Measurements from ENCODE around the gene ERICH4. TPM values are rescaled to one million over a fixed set of nuclear protein-coding genes. Genes with fewer than 3 reads are reported as not detected.

The ERICH4 gene
- total and polyA plus RNA-seq, 2 of the 4 experiments (the other 2 are of a cell fraction) = not detected

GRCh38 chr19:41420101-41420880, 22.7 kb upstream of the ERICH4 start:
- POLR2A ChIA-PET (ENCODE audit: unreplicated experiment) = no interaction called here
- Histone ChIP-seq H3K4me2 (ENCODE audit: low read depth, low read length) (no peak overlapping the region), H2BK120ac (ENCODE audit: low read depth, low read length) (no peak overlapping the region), H2BK20ac (ENCODE audit: low read depth, low read length) (no peak overlapping the region), H2BK5ac (ENCODE audit: low read depth, low read length, poor library complexity, severe bottlenecking) (no peak overlapping the region), H2BK15ac (ENCODE audit: low read depth, low read length) (no peak overlapping the region), H2AK5ac (ENCODE audit: low read depth, low read length) (no peak overlapping the region), H3K4me3 (ENCODE audit: insufficient read depth, low read depth, low read length) (no peak overlapping the region), H2AK9ac (replicated peaks; ENCODE audit: low read depth, low read length, poor library complexity) (no peak overlapping the region), H3K79me1 (ENCODE audit: low read depth in 1 of 2, low read length in 2 of 2) (no peaks in the 10 kb centered on the region), H3K27me3 (ENCODE audit: control insufficient read depth, insufficient read depth, low read length) (no peaks in the 10 kb centered on the region), H2AFZ (replicated peaks; ENCODE audit: low read length, poor library complexity) (no peak overlapping the region), H4K5ac (ENCODE audit: low read depth, low read length) (no peak overlapping the region), H3K56ac (ENCODE audit: extremely low read depth, insufficient read depth, low read length) (no peak overlapping the region), H3K18ac (ENCODE audit: low read depth, low read length) (no peak overlapping the region), H3K27ac (ENCODE audit: insufficient read depth, low read length) (no peak overlapping the region), H3K4me1 (ENCODE audit: control insufficient read depth, insufficient read depth, low read length) (no peaks in the 10 kb centered on the region), H4K20me1 (ENCODE audit: insufficient read depth, low read length) (no peaks in the 10 kb centered on the region), H3K14ac (replicated peaks; ENCODE audit: low read depth, low read length) (no peak overlapping the region), H3K4ac (ENCODE audit: low read depth, low read length) (no peak overlapping the region), H4K8ac (ENCODE audit: low read depth in 2 of 2, low read length in 2 of 2) (no peak overlapping the region), H3K9me3 (ENCODE audit: control insufficient read depth, insufficient read depth, low read length) (no peaks in the 10 kb centered on the region), H3K23ac (ENCODE audit: low read depth, low read length) (no peak overlapping the region), H3K9me1 (ENCODE audit: insufficient read depth, low read length) (no peaks in the 10 kb centered on the region; the same call in 1 of the 2 replicates), H3K9ac (ENCODE audit: low read depth, low read length) (no peak overlapping the region), H4K91ac (ENCODE audit: insufficient read depth, low read depth, low read length) (no peak overlapping the region), H3K36me3 (ENCODE audit: control insufficient read depth, insufficient read depth, low read length) (peaks cover 56% of the 10 kb centered on the region)
- dilution Hi-C loops (cut with HindIII; ENCODE audit: low sequenced_read_pairs, unreplicated experiment) = no loop called here
- WGBS, 2 experiments (ENCODE audit: extremely low coverage in 2 of 2, insufficient read length in 1 of 2) = 93% methylated on average over 3 of the region's 8 CpGs; no CpG with 5 or more reads in 1 of the 2 experiments
- intact Hi-C loops (cut with micrococcal nuclease) = loop anchor here (10.0 kb wide), 1 partner anchor 215 kb away; no protein-coding TSS in a partner anchor
- BruUV-seq (replicated peaks) = no TSS peak
- ATAC-seq (ENCODE audit: low read depth) (no peak), DNase-seq (no peak)
- in situ Hi-C loops (cut with MboI; ENCODE audit: low sequenced_read_pairs) = no loop called here
- CTCF ChIA-PET = no interaction called here
- TF ChIP-seq MXI1 (IDR thresholded peaks at IDR 0.05; ENCODE audit: borderline replicate concordance, low read depth, low read length) (no peak), NFE2L2 (IDR thresholded peaks at IDR 0.05; ENCODE audit: low read depth, low read length) (no peak), RFX5 (IDR thresholded peaks at IDR 0.05; ENCODE audit: low read depth, low read length) (no peak), CEBPB (IDR thresholded peaks at IDR 0.05; ENCODE audit: low read depth, low read length) (no peak), USF2 (IDR thresholded peaks at IDR 0.05; ENCODE audit: low read depth, low read length) (no peak), MAZ (IDR thresholded peaks at IDR 0.05; ENCODE audit: borderline replicate concordance, low read depth, low read length) (no peak), RAD21 (IDR thresholded peaks at IDR 0.05; ENCODE audit: low read length) (no peak), CHD1 (IDR thresholded peaks at IDR 0.05; ENCODE audit: low read depth, low read length) (no peak), POLR2A (IDR thresholded peaks at IDR 0.05; ENCODE audit: low read depth, low read length) (no peak), BHLHE40 (IDR thresholded peaks at IDR 0.05; ENCODE audit: low read depth, low read length) (no peak), CTCF (conservative IDR thresholded peaks at IDR 0.05; ENCODE audit: low read depth, low read length) (no peak), ELK1 (IDR thresholded peaks at IDR 0.05; ENCODE audit: borderline replicate concordance, low read depth, low read length) (no peak), SMC3 (IDR thresholded peaks at IDR 0.05; ENCODE audit: low read depth, low read length) (no peak), MAFK (IDR thresholded peaks at IDR 0.05; ENCODE audit: low read depth, low read length) (no peak)
